Left renal pelvis (tissue), 4 donors: ENCODE measurements around the gene PROM1. TPM values are rescaled to one million over a fixed set of nuclear protein-coding genes. Genes with fewer than 3 reads are reported as not detected.

ENCODE experiments used
- DNase-seq, 4 donors: peaks; one replicate each; pipeline ENCODE4 v3.0.0-alpha.2; 2013; ENCODE audit warnings: low read depth in 4 of 4, low spot score in 3 of 4
- polyA plus RNA-seq, 4 donors: library from polyadenylated mRNA; unstranded; fragments of 120-200 nt; gene quantifications; one replicate each; pipeline ENCODE4 v1.2.1, GENCODE V29; 2013; ENCODE audit not compliant: insufficient read length in 4 of 4

PROM1 gene
- polyA plus RNA-seq, 4 donors: 11.6 to 42.4 (median 41.7) TPM

GRCh38 chr4:16031546-16032395, 52.1 kb downstream of the PROM1 start:
- no peak for DNase-seq

- DNase-seq: no peak
These were observed 53.9 kb downstream of the PROM1 start for GRCh38 chr4:16029886-16030285.

- DNase-seq: no peak
These were observed 54.6 kb downstream of the PROM1 start for GRCh38 chr4:16029262-16029661.

GRCh38 chr4:16027626-16028025, 56.2 kb downstream of the PROM1 start:
- no peak for DNase-seq

GRCh38 chr4:16027114-16027513, 56.7 kb downstream of the PROM1 start:
- DNase-seq: no peak

GRCh38 chr4:16026160-16026761, 57.6 kb downstream of the PROM1 start:
- peak in 2 of 4 donors; percentile 42 to 49 for DNase-seq

GRCh38 chr4:16025268-16025667, 58.6 kb downstream of the PROM1 start:
- DNase-seq: no peak

- no peak for DNase-seq
These were observed 59.9 kb downstream of the PROM1 start for GRCh38 chr4:16023776-16024408.

GRCh38 chr4:16021804-16022560, 61.8 kb downstream of the PROM1 start:
- DNase-seq: no peak

- no peak for DNase-seq
These were observed 64.2 kb downstream of the PROM1 start for GRCh38 chr4:16019649-16020048.

- no peak for DNase-seq
These were observed 65.0 kb downstream of the PROM1 start for GRCh38 chr4:16018841-16019240.

GRCh38 chr4:16018061-16018676, 65.7 kb downstream of the PROM1 start:
- DNase-seq: no peak

- DNase-seq: no peak
These were observed 67.3 kb downstream of the PROM1 start for GRCh38 chr4:16016536-16016935.

- no peak for DNase-seq
These were observed 72.7 kb downstream of the PROM1 start for GRCh38 chr4:16011173-16011572.

GRCh38 chr4:16009153-16009552, 74.7 kb downstream of the PROM1 start:
- no peak for DNase-seq

- no peak for DNase-seq
These were observed 76.2 kb downstream of the PROM1 start for GRCh38 chr4:16007471-16008095.

- DNase-seq: no peak
These were observed 76.9 kb downstream of the PROM1 start for GRCh38 chr4:16006771-16007446.

GRCh38 chr4:16005676-16006075, 78.1 kb downstream of the PROM1 start:
- DNase-seq: no peak

GRCh38 chr4:16001484-16001858, 82.4 kb downstream of the PROM1 start:
- DNase-seq: peak; percentile 46 to 58 (median 52)
